Measurements from ENCODE around the gene TNRC18. TPM values are rescaled to one million over a fixed set of nuclear protein-coding genes. Genes with fewer than 3 reads are reported as not detected.

Gene TNRC18
- total and polyA plus RNA-seq, 2 experiments from 2014 or later = 18.1 to 52.8 TPM

GRCh38 chr7:5342631-5343030, 81.0 kb downstream of the TNRC18 start:
- Histone ChIP-seq H3K27ac (no peak overlapping the region), H3K9me3 (ENCODE audit: low read depth) (no peaks in the 10 kb centered on the region), H3K27me3 (no peaks in the 10 kb centered on the region), H3K9me2 (replicated peaks; ENCODE audit: insufficient read depth) (no peaks in the 10 kb centered on the region), H3K79me2 (peaks cover 12% of the 10 kb centered on the region), H3K36me3 (replicated peaks; ENCODE audit: insufficient read depth, low read depth) (no peaks in the 10 kb centered on the region), H3K4me3 (no peak overlapping the region), H3K4me2 (no peak overlapping the region), H3K4me1 (ENCODE audit: insufficient read depth) (no peaks in the 10 kb centered on the region), H4K20me1 (ENCODE audit: insufficient read depth, poor library complexity, severe bottlenecking) (no peaks in the 10 kb centered on the region), H2AFZ (no peak overlapping the region)
- DNase-seq (ENCODE audit: low spot score) = no peak
- WGBS (ENCODE audit: low lambda C conversion rate, missing lambda C conversion rate) = 99% methylated on average over 6 of the region's 6 CpGs
- TF ChIP-seq EZH2phosphoT487 (IDR thresholded peaks at IDR 0.05; ENCODE audit: low read depth, severe bottlenecking, unreplicated experiment) (no peak), EZH2 (IDR thresholded peaks at IDR 0.05; ENCODE audit: borderline replicate concordance) (no peak)
- TF ChIP-seq, protein P1, sequence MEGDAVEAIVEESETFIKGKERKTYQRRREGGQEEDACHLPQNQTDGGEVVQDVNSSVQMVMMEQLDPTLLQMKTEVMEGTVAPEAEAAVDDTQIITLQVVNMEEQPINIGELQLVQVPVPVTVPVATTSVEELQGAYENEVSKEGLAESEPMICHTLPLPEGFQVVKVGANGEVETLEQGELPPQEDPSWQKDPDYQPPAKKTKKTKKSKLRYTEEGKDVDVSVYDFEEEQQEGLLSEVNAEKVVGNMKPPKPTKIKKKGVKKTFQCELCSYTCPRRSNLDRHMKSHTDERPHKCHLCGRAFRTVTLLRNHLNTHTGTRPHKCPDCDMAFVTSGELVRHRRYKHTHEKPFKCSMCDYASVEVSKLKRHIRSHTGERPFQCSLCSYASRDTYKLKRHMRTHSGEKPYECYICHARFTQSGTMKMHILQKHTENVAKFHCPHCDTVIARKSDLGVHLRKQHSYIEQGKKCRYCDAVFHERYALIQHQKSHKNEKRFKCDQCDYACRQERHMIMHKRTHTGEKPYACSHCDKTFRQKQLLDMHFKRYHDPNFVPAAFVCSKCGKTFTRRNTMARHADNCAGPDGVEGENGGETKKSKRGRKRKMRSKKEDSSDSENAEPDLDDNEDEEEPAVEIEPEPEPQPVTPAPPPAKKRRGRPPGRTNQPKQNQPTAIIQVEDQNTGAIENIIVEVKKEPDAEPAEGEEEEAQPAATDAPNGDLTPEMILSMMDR (IDR thresholded peaks at IDR 0.05; ENCODE audit: poor library complexity) = no peak

GRCh38 chr7:5339955-5340354, 83.7 kb downstream of the TNRC18 start:
- H3K4me3 ChIP-seq = no peak overlapping the region
- TF ChIP-seq, protein P1 (IDR thresholded peaks at IDR 0.05; ENCODE audit: poor library complexity) = no peak
- TF ChIP-seq EZH2phosphoT487 (IDR thresholded peaks at IDR 0.05; ENCODE audit: low read depth, severe bottlenecking, unreplicated experiment) (no peak), EZH2 (IDR thresholded peaks at IDR 0.05; ENCODE audit: borderline replicate concordance) (no peak)
- H3K36me3 ChIP-seq (replicated peaks; ENCODE audit: insufficient read depth, low read depth) = peaks cover 5% of the 10 kb centered on the region
- H3K9me3 ChIP-seq (ENCODE audit: low read depth) = no peaks in the 10 kb centered on the region
- H3K79me2 ChIP-seq = peaks cover 27% of the 10 kb centered on the region
- no peaks in the 10 kb centered on the region for H3K27me3 ChIP-seq
- no peak overlapping the region for H3K4me2 ChIP-seq
- H2AFZ ChIP-seq = no peak overlapping the region
- no peaks in the 10 kb centered on the region for H4K20me1 ChIP-seq (ENCODE audit: insufficient read depth, poor library complexity, severe bottlenecking)
- no peaks in the 10 kb centered on the region for H3K9me2 ChIP-seq (replicated peaks; ENCODE audit: insufficient read depth)
- 95% methylated on average over 2 of the region's 2 CpGs for WGBS (ENCODE audit: low lambda C conversion rate, missing lambda C conversion rate)
- no peak overlapping the region for H3K27ac ChIP-seq
- H3K4me1 ChIP-seq (ENCODE audit: insufficient read depth) = no peaks in the 10 kb centered on the region
- no peak for DNase-seq (ENCODE audit: low spot score)

GRCh38 chr7:5337047-5337446, 86.6 kb downstream of the TNRC18 start:
- no peaks in the 10 kb centered on the region for H3K27me3 ChIP-seq
- peaks cover 5% of the 10 kb centered on the region for H3K36me3 ChIP-seq (replicated peaks; ENCODE audit: insufficient read depth, low read depth)
- peaks cover 4% of the 10 kb centered on the region for H4K20me1 ChIP-seq (ENCODE audit: insufficient read depth, poor library complexity, severe bottlenecking)

More at GRCh38 chr7:5337047-5337446, 86.6 kb downstream of the TNRC18 start:
- Histone ChIP-seq H3K4me3 (no peak overlapping the region), H3K27ac (no peak overlapping the region), H3K9me2 (replicated peaks; ENCODE audit: insufficient read depth) (no peaks in the 10 kb centered on the region), H3K9me3 (ENCODE audit: low read depth) (no peaks in the 10 kb centered on the region), H3K79me2 (peaks cover 38% of the 10 kb centered on the region), H3K4me2 (no peak overlapping the region), H2AFZ (no peak overlapping the region), H3K4me1 (ENCODE audit: insufficient read depth) (no peaks in the 10 kb centered on the region)
- TF ChIP-seq, protein P1 (IDR thresholded peaks at IDR 0.05; ENCODE audit: poor library complexity) = no peak
- TF ChIP-seq EZH2 (IDR thresholded peaks at IDR 0.05; ENCODE audit: borderline replicate concordance) (no peak), EZH2phosphoT487 (IDR thresholded peaks at IDR 0.05; ENCODE audit: low read depth, severe bottlenecking, unreplicated experiment) (no peak)
- WGBS (ENCODE audit: low lambda C conversion rate, missing lambda C conversion rate) = 94% methylated on average over 11 of the region's 11 CpGs
- DNase-seq (ENCODE audit: low spot score) = no peak
